Measurements from ENCODE around the gene TP53I11. TPM values are rescaled to one million over a fixed set of nuclear protein-coding genes. Genes with fewer than 3 reads are reported as not detected.

Gene TP53I11
- total and polyA plus RNA-seq, 9 of the 15 experiments (the other 6 are each of a cell fraction or from before 2014, with no cell fraction given) = 0.14 to 2.5 (median 1.2) TPM; not detected in 2

DNA sequence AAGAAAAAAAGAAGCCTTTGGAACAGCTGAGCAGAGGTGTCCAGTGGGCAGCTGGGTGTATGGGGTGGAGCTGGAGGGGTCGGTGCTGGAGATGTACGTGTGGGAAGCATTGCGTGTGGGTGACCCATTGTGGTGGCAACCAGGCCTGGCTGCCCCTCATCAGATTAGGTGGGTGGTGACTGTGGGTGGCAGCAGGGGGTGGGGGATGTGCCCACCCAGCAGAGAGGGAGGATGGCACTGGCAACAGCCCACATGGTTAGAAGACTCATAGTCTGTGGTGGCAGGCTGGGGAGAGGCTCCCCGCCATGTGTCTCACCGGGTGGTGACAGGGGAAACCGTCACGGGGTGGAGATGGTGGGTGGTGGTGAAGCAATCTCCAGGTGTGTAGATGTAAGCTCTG is 27.6 kb downstream of the TP53I11 start:
- no peaks in the 10 kb centered on the region for H3K79me2 ChIP-seq (ENCODE audit: control insufficient read depth, insufficient read depth, low read length)
- intact Hi-C loops (cut with micrococcal nuclease) = no loop called here
- in situ Hi-C loops (cut with MboI) = no loop called here
- WGBS (ENCODE audit: insufficient coverage, low coverage, missing lambda C conversion rate) = 5% methylated on average over 7 of the region's 7 CpGs
- no TSS peak for BruUV-seq (replicated peaks)
- H3K36me3 ChIP-seq (ENCODE audit: control insufficient read depth, insufficient read depth, low read length) = no peaks in the 10 kb centered on the region
- peaks cover 12% of the 10 kb centered on the region; the same call in 1 of the 2 replicates for H4K20me1 ChIP-seq (replicated peaks; ENCODE audit: control insufficient read depth, insufficient read depth, low read length)
- ChIA-PET POLR2A (interaction anchor here (1.2 kb wide), 1 partner anchor 13 kb away, joined by 4 read pairs; no protein-coding TSS in a partner anchor), CTCF (ENCODE audit: low intra/inter-chr PET ratio) (no interaction called here)
- no peak for TF ChIP-seq POLR2AphosphoS2 (IDR thresholded peaks at IDR 0.05; ENCODE audit: low read length)
- TF ChIP-seq KAT2B (IDR thresholded peaks at IDR 0.05; ENCODE audit: low read depth, low read length) = no peak
- TF ChIP-seq NUFIP1 (IDR thresholded peaks at IDR 0.05; ENCODE audit: partially characterized antibody) = no peak
- TF ChIP-seq, protein P1, sequence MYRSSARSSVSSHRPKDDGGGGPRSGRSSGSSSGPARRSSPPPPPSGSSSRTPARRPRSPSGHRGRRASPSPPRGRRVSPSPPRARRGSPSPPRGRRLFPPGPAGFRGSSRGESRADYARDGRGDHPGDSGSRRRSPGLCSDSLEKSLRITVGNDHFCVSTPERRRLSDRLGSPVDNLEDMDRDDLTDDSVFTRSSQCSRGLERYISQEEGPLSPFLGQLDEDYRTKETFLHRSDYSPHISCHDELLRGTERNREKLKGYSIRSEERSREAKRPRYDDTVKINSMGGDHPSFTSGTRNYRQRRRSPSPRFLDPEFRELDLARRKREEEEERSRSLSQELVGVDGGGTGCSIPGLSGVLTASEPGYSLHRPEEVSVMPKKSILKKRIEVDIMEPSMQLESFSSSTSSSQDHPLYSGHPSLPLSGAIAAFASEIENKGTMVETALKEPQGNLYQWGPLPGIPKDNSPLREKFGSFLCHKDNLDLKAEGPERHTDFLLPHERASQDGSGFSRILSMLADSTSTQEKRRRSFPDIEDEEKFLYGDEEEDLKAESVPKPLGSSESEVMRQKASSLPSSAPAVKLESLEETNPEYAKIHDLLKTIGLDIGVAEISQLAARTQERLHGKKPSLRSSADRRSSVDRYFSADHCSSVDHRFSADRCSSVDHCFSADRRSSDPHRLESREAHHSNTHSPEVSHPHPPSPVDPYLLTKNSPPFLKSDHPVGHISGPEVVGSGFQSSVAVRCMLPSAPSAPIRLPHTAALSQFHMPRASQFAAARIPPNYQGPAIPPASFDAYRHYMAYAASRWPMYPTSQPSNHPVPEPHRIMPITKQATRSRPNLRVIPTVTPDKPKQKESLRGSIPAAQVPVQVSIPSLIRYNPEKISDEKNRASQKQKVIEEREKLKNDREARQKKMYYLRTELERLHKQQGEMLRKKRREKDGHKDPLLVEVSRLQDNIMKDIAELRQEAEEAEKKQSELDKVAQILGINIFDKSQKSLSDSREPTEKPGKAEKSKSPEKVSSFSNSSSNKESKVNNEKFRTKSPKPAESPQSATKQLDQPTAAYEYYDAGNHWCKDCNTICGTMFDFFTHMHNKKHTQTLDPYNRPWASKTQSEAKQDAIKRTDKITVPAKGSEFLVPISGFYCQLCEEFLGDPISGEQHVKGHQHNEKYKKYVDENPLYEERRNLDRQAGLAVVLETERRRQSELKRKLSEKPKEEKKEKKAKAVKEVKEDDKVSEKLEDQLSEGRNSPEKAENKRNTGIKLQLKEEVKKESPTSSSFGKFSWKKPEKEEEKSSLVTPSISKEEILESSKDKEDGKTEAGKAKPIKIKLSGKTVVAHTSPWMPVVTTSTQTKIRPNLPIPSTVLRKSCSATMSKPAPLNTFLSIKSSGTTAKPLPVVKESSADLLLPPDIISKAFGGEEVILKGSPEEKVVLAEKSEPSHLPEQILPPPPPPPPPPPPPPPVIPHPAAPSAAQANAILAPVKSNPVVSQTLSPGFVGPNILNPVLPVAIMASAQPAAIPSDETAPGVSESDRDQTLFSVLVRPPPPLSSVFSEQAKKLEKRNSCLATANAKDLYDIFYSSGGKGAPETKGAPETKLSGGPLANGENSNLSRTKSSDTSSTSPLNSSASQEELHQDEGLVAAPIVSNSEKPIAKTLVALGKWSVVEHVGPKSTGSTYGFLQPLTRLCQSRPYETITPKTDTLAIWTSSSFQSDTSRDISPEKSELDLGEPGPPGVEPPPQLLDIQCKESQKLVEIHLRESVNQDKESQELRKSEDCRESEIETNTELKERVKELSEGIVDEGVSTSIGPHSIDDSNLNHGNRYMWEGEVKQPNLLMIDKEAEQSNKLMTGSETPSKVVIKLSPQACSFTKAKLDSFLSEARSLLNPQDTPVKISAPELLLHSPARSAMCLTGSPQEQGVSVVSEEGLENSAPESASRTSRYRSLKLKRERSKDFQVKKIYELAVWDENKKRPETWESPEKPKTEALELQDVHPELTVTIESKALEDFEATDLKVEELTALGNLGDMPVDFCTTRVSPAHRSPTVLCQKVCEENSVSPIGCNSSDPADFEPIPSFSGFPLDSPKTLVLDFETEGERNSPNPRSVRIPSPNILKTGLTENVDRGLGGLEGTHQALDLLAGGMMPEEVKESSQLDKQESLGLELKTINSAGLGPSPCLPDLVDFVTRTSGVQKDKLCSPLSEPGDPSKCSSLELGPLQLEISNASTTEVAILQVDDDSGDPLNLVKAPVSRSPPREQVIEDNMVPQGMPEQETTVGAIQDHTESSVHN (IDR thresholded peaks at IDR 0.05; ENCODE audit: borderline replicate concordance in 1 of 2, low read depth in 1 of 2) = no peak
- no peak for TF ChIP-seq RCOR1 (IDR thresholded peaks at IDR 0.05; ENCODE audit: borderline replicate concordance in 1 of 2, low read depth in 2 of 2, low read length in 2 of 2)
- TF ChIP-seq ATF7 (IDR thresholded peaks at IDR 0.05) = no peak
- TF ChIP-seq TBP (optimal IDR thresholded peaks at IDR 0.05; ENCODE audit: low read depth, low read length) = no peak
- TF ChIP-seq FUS (optimal IDR thresholded peaks at IDR 0.05; ENCODE audit: low read depth, low read length) = no peak
- TF ChIP-seq XRCC5 (IDR thresholded peaks at IDR 0.05; ENCODE audit: low read depth, low read length) = no peak
- no peak for TF ChIP-seq FIP1L1 (IDR thresholded peaks at IDR 0.05; ENCODE audit: low read depth, low read length, poor library complexity, severe bottlenecking)
- no peak for TF ChIP-seq L3MBTL2 (IDR thresholded peaks at IDR 0.05)
- TF ChIP-seq ZNF175 (CRISPR knock-in tag; IDR thresholded peaks at IDR 0.05; ENCODE audit: low read depth) = no peak
- no peak for TF ChIP-seq RBBP5 (IDR thresholded peaks at IDR 0.05; ENCODE audit: borderline replicate concordance, insufficient read depth, low read length, poor library complexity, severe bottlenecking)
- no peak for FAIRE-seq
- peaks cover 4 to 41% of the 10 kb centered on the region in 2 experiments; a peak in 3 of 5 replicates for H3K27me3 ChIP-seq (ENCODE audit: control insufficient read depth in 2 of 2, insufficient read depth in 2 of 2, low read length in 2 of 2)
- H3K4me1 ChIP-seq (replicated peaks in 1 of 2; ENCODE audit: control insufficient read depth in 2 of 2, insufficient read depth in 2 of 2, low read length in 2 of 2) = peaks cover 0 to 2% of the 10 kb centered on the region in 2 experiments; a peak in 1 of 5 replicates
- no peak overlapping the region for H2AFZ ChIP-seq (ENCODE audit: low read depth, low read length)
- H3K9ac ChIP-seq (ENCODE audit: insufficient read depth in 1 of 2, low read depth in 2 of 2, low read length in 2 of 2) = no peak overlapping the region
- no peak for ATAC-seq
- DNase-seq (ENCODE audit: extremely low read depth in 1 of 4, low spot score in 3 of 4) = no peak
- H3K9me1 ChIP-seq (ENCODE audit: control insufficient read depth, insufficient read depth, low read length) = no peaks in the 10 kb centered on the region
- H3K9me3 ChIP-seq (replicated peaks; ENCODE audit: control insufficient read depth, insufficient read depth, low read depth, low read length) = no peaks in the 10 kb centered on the region
- H3K4me3 ChIP-seq = no peak overlapping the region
- no peak overlapping the region for H3K27ac ChIP-seq (ENCODE audit: extremely low read depth, low read depth, low read length)
- H3K4me2 ChIP-seq (ENCODE audit: insufficient read depth, low read length) = no peak overlapping the region

Measured in K562 (cell line).